SW 1271 (cell line): ENCODE data around the gene PLEKHF1.

Source experiments
- DNase-seq, 2 experiments: peaks; one replicate each; lab custom pipeline; 2025; lab: John Stamatoyannopoulos, UW

The PLEKHF1 gene

GRCh38 chr19:29679598-29680210 is 14.4 kb downstream of the PLEKHF1 start:
- no peak for DNase-seq

- no peak for DNase-seq
Observed at GRCh38 chr19:29680447-29680846, 15.2 kb downstream of the PLEKHF1 start.

- DNase-seq: no peak
Observed at GRCh38 chr19:29680937-29681336, 15.7 kb downstream of the PLEKHF1 start.

- DNase-seq: no peak
Observed at GRCh38 chr19:29681422-29682235, 16.4 kb downstream of the PLEKHF1 start.

GRCh38 chr19:29682236-29682895 is 17.1 kb downstream of the PLEKHF1 start:
- no peak for DNase-seq

GRCh38 chr19:29683009-29683408 is 17.7 kb downstream of the PLEKHF1 start:
- no peak for DNase-seq

- no peak for DNase-seq
Observed at GRCh38 chr19:29685326-29685725, 20.1 kb downstream of the PLEKHF1 start.

GRCh38 chr19:29686285-29686805 is 21.1 kb downstream of the PLEKHF1 start:
- no peak for DNase-seq

GRCh38 chr19:29687244-29687896 is 22.1 kb downstream of the PLEKHF1 start:
- peak in 1 of 2 experiments; percentile 18 for DNase-seq

GRCh38 chr19:29687897-29688728 is 22.9 kb downstream of the PLEKHF1 start:
- DNase-seq: no peak

- DNase-seq: peak; percentile 12 to 50
Observed at GRCh38 chr19:29690842-29691241, 25.6 kb downstream of the PLEKHF1 start.

- DNase-seq: no peak
Observed at GRCh38 chr19:29694161-29694560, 28.9 kb downstream of the PLEKHF1 start.

- DNase-seq: peak in 1 of 2 experiments; percentile 57
Observed at GRCh38 chr19:29694669-29695627, 29.7 kb downstream of the PLEKHF1 start.

- DNase-seq: no peak
Observed at GRCh38 chr19:29695765-29696564, 30.7 kb downstream of the PLEKHF1 start.

- no peak for DNase-seq
Observed at GRCh38 chr19:29696565-29696846, 31.2 kb downstream of the PLEKHF1 start.

- DNase-seq: no peak
Observed at GRCh38 chr19:29697523-29698261, 32.4 kb downstream of the PLEKHF1 start.

- no peak for DNase-seq
Observed at GRCh38 chr19:29699861-29700260, 34.6 kb downstream of the PLEKHF1 start.

- DNase-seq: no peak
Observed at GRCh38 chr19:29700498-29700897, 35.2 kb downstream of the PLEKHF1 start.
